ENCODE results near the gene COPS2. TPM values are rescaled to one million over a fixed set of nuclear protein-coding genes. Genes with fewer than 3 reads are reported as not detected.
A peak's percentile ranks its signal among the peaks of the same experiment; 100 is the strongest.

The COPS2 gene
- total RNA-seq, 3 donors from 2014 or later = 99.4 to 108 (median 99.8) TPM

- peak; percentile 35 to 51 for ATAC-seq
- DNase-seq = no peak
- peaks cover 32% of the 10 kb centered on the region for H3K36me3 Mint-ChIP-seq (ENCODE audit: insufficient read depth)
- H3K27me3 Mint-ChIP-seq (ENCODE audit: low read depth) = no peaks in the 10 kb centered on the region
- H3K4me1 Mint-ChIP-seq (ENCODE audit: low read depth) = peaks cover 44% of the 10 kb centered on the region
- no peaks in the 10 kb centered on the region for H3K9me3 Mint-ChIP-seq
- no peak overlapping the region for H3K4me3 Mint-ChIP-seq
These were observed 9.5 kb downstream of the COPS2 start for GRCh38 chr15:49145651-49146609.

GRCh38 chr15:49137861-49138260 is 17.5 kb downstream of the COPS2 start:
- peak in 1 of 2 donors; percentile 35 for ATAC-seq
- Mint-ChIP-seq H3K4me1 (ENCODE audit: low read depth) (peaks cover 8% of the 10 kb centered on the region), H3K27me3 (ENCODE audit: low read depth) (no peaks in the 10 kb centered on the region)

GRCh38 chr15:49135911-49136310 is 19.5 kb downstream of the COPS2 start:
- DNase-seq = no peak

More at GRCh38 chr15:49137861-49138260, 17.5 kb downstream of the COPS2 start:
- no peak overlapping the region for H3K4me3 Mint-ChIP-seq
- H3K9me3 Mint-ChIP-seq = no peaks in the 10 kb centered on the region
- H3K36me3 Mint-ChIP-seq (ENCODE audit: insufficient read depth) = peaks cover 45% of the 10 kb centered on the region
- no peak for DNase-seq

GRCh38 chr15:49135342-49135857 is 20.0 kb downstream of the COPS2 start:
- H3K27me3 Mint-ChIP-seq (ENCODE audit: low read depth) = no peaks in the 10 kb centered on the region
- H3K4me1 Mint-ChIP-seq (ENCODE audit: low read depth) = peaks cover 8% of the 10 kb centered on the region
- no peak overlapping the region for H3K4me3 Mint-ChIP-seq
- peaks cover 32% of the 10 kb centered on the region for H3K36me3 Mint-ChIP-seq (ENCODE audit: insufficient read depth)
- no peaks in the 10 kb centered on the region for H3K9me3 Mint-ChIP-seq
- DNase-seq (no peak), ATAC-seq (no peak)

More at GRCh38 chr15:49135911-49136310, 19.5 kb downstream of the COPS2 start:
- no peak for ATAC-seq
- no peaks in the 10 kb centered on the region for H3K9me3 Mint-ChIP-seq
- peaks cover 8% of the 10 kb centered on the region for H3K4me1 Mint-ChIP-seq (ENCODE audit: low read depth)
- H3K27me3 Mint-ChIP-seq (ENCODE audit: low read depth) = no peaks in the 10 kb centered on the region
- H3K36me3 Mint-ChIP-seq (ENCODE audit: insufficient read depth) = peaks cover 36% of the 10 kb centered on the region
- H3K4me3 Mint-ChIP-seq = no peak overlapping the region

- no peak for DNase-seq
- Mint-ChIP-seq H3K9me3 (no peaks in the 10 kb centered on the region), H3K36me3 (ENCODE audit: insufficient read depth) (peaks cover 34% of the 10 kb centered on the region), H3K4me1 (ENCODE audit: low read depth) (peaks cover 8% of the 10 kb centered on the region), H3K27me3 (ENCODE audit: low read depth) (no peaks in the 10 kb centered on the region), H3K4me3 (no peak overlapping the region)
- ATAC-seq = no peak
These were observed 20.6 kb downstream of the COPS2 start for GRCh38 chr15:49134683-49135341.

GRCh38 chr15:49131403-49131802 is 24.0 kb downstream of the COPS2 start:
- DNase-seq = no peak
- Mint-ChIP-seq H3K27me3 (ENCODE audit: low read depth) (no peaks in the 10 kb centered on the region), H3K4me1 (ENCODE audit: low read depth) (peaks cover 8% of the 10 kb centered on the region), H3K4me3 (no peak overlapping the region), H3K9me3 (no peaks in the 10 kb centered on the region), H3K36me3 (ENCODE audit: insufficient read depth) (peaks cover 46% of the 10 kb centered on the region)
- no peak for ATAC-seq

- H3K36me3 Mint-ChIP-seq (ENCODE audit: insufficient read depth) = peaks cover 22% of the 10 kb centered on the region
- H3K27me3 Mint-ChIP-seq (ENCODE audit: low read depth) = no peaks in the 10 kb centered on the region
- DNase-seq (no peak), ATAC-seq (no peak)
- H3K4me3 Mint-ChIP-seq = no peak overlapping the region
- no peaks in the 10 kb centered on the region for H3K4me1 Mint-ChIP-seq (ENCODE audit: low read depth)
- H3K9me3 Mint-ChIP-seq = no peaks in the 10 kb centered on the region
These were observed 31.0 kb downstream of the COPS2 start for GRCh38 chr15:49124371-49124770.

GRCh38 chr15:49122541-49123062 is 32.8 kb downstream of the COPS2 start:
- Mint-ChIP-seq H3K27me3 (ENCODE audit: low read depth) (no peaks in the 10 kb centered on the region), H3K4me1 (ENCODE audit: low read depth) (no peaks in the 10 kb centered on the region), H3K9me3 (no peaks in the 10 kb centered on the region), H3K4me3 (no peak overlapping the region), H3K36me3 (ENCODE audit: insufficient read depth) (peaks cover 15% of the 10 kb centered on the region)
- DNase-seq = no peak
- ATAC-seq = no peak

GRCh38 chr15:49121901-49122300 is 33.5 kb downstream of the COPS2 start:
- H3K27me3 Mint-ChIP-seq (ENCODE audit: low read depth) = no peaks in the 10 kb centered on the region
- DNase-seq (no peak), ATAC-seq (no peak)
- H3K4me3 Mint-ChIP-seq = no peak overlapping the region
- H3K4me1 Mint-ChIP-seq (ENCODE audit: low read depth) = no peaks in the 10 kb centered on the region
- H3K36me3 Mint-ChIP-seq (ENCODE audit: insufficient read depth) = peaks cover 12% of the 10 kb centered on the region
- H3K9me3 Mint-ChIP-seq = no peaks in the 10 kb centered on the region

- DNase-seq (no peak), ATAC-seq (no peak)
- peaks cover 19% of the 10 kb centered on the region for H3K36me3 Mint-ChIP-seq (ENCODE audit: insufficient read depth)
- H3K27me3 Mint-ChIP-seq (ENCODE audit: low read depth) = no peaks in the 10 kb centered on the region
- no peak overlapping the region for H3K4me3 Mint-ChIP-seq
- H3K9me3 Mint-ChIP-seq = no peaks in the 10 kb centered on the region
- no peaks in the 10 kb centered on the region for H3K4me1 Mint-ChIP-seq (ENCODE audit: low read depth)
These were observed 34.6 kb downstream of the COPS2 start for GRCh38 chr15:49120832-49121231.

GRCh38 chr15:49116108-49116857 is 39.1 kb downstream of the COPS2 start:
- peaks cover 16% of the 10 kb centered on the region for H3K9me3 Mint-ChIP-seq
- ATAC-seq (no peak), DNase-seq (no peak)
- H3K27me3 Mint-ChIP-seq (ENCODE audit: low read depth) = no peaks in the 10 kb centered on the region
- no peaks in the 10 kb centered on the region for H3K4me1 Mint-ChIP-seq (ENCODE audit: low read depth)
- peaks cover 53% of the 10 kb centered on the region for H3K36me3 Mint-ChIP-seq (ENCODE audit: insufficient read depth)
- no peak overlapping the region for H3K4me3 Mint-ChIP-seq

GRCh38 chr15:49115062-49115461 is 40.3 kb downstream of the COPS2 start:
- peaks cover 50% of the 10 kb centered on the region for H3K36me3 Mint-ChIP-seq (ENCODE audit: insufficient read depth)
- H3K4me3 Mint-ChIP-seq = no peak overlapping the region
- H3K9me3 Mint-ChIP-seq = peaks cover 16% of the 10 kb centered on the region
- H3K4me1 Mint-ChIP-seq (ENCODE audit: low read depth) = no peaks in the 10 kb centered on the region
- DNase-seq = no peak
- no peak for ATAC-seq
- no peaks in the 10 kb centered on the region for H3K27me3 Mint-ChIP-seq (ENCODE audit: low read depth)

- Mint-ChIP-seq H3K9me3 (peaks cover 16% of the 10 kb centered on the region), H3K27me3 (ENCODE audit: low read depth) (no peaks in the 10 kb centered on the region), H3K36me3 (ENCODE audit: insufficient read depth) (peaks cover 50% of the 10 kb centered on the region), H3K4me1 (ENCODE audit: low read depth) (no peaks in the 10 kb centered on the region), H3K4me3 (no peak overlapping the region)
- ATAC-seq (no peak), DNase-seq (no peak)
These were observed 45.0 kb downstream of the COPS2 start for GRCh38 chr15:49110158-49110944.

All from activated T-cell treated with anti-CD3 and anti-CD28 coated beads, Interleukin-2, amount 50 U/mL, for 4 hours (primary cell).